ENCODE results near the gene CCSAP. TPM values are rescaled to one million over a fixed set of nuclear protein-coding genes. Genes with fewer than 3 reads are reported as not detected.

CCSAP gene
- total and polyA plus RNA-seq, 11 donors, result 0.94 to 6.2 (median 2.5) TPM

- DNase-seq, result no peak
- Histone ChIP-seq H3K27ac (no peak overlapping the region), H3K4me1 (peaks cover 0 to 7% (median 0%) of the 10 kb centered on the region in 12 donors), H3K9me3 (no peaks in the 10 kb centered on the region), H3K4me3 (no peak overlapping the region), H3K36me3 (peaks cover 6 to 100% (median 78%) of the 10 kb centered on the region in 9 donors), H3K27me3 (no peaks in the 10 kb centered on the region)
- WGBS, 4 donors, result 92 to 94% (median 94%) methylated on average over 4 of the region's 4 CpGs
- ATAC-seq, result no peak
- TF ChIP-seq CTCF (IDR thresholded peaks at IDR 0.05), result no peak
- no peak for TF ChIP-seq POLR2A (IDR thresholded peaks at IDR 0.05)
- intact Hi-C loops (cut with DNase I), result no loop called here
These were observed 39.0 kb downstream of the CCSAP start for GRCh38 chr1:229303855-229304254.

DNA sequence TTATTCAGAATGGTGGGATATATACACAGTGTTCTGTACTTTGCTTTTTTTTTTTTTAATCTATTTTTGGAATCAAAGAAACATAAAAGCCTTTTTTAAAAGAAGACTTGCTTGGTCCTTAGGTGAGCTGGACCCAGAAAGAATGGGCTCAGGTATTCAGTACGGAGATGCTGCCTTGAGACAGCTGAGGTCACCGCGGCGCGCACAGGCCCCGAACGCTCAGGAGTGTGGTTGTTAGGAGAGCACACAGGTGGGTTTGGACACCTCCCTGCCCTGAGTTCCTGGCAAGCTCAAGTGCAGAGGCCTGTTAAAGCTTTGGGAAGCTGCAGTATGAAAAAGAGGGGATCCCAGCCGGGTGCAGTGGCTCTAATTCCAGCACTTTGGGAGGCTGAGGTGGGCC is 40.1 kb downstream of the CCSAP start:
- Histone ChIP-seq H3K27ac (no peak overlapping the region), H3K9me3 (no peaks in the 10 kb centered on the region), H3K27me3 (no peaks in the 10 kb centered on the region), H3K4me3 (no peak overlapping the region), H3K36me3 (peaks cover 6 to 100% (median 74%) of the 10 kb centered on the region in 9 donors), H3K4me1 (peaks cover 0 to 7% (median 0%) of the 10 kb centered on the region in 12 donors)
- DNase-seq, result no peak
- 94 to 97% (median 96%) methylated on average over 8 of the region's 8 CpGs for WGBS, 4 donors
- intact Hi-C loops (cut with DNase I), result no loop called here
- TF ChIP-seq POLR2A (IDR thresholded peaks at IDR 0.05), result no peak
- no peak for TF ChIP-seq CTCF (IDR thresholded peaks at IDR 0.05)
- no peak for ATAC-seq

GRCh38 chr1:229300099-229300757 is 42.6 kb downstream of the CCSAP start:
- Histone ChIP-seq H3K36me3 (peaks cover 6 to 96% (median 81%) of the 10 kb centered on the region in 9 donors), H3K9me3 (no peaks in the 10 kb centered on the region), H3K27me3 (no peaks in the 10 kb centered on the region), H3K27ac (no peak overlapping the region), H3K4me3 (no peak overlapping the region), H3K4me1 (peaks cover 0 to 13% (median 5%) of the 10 kb centered on the region in 12 donors)
- DNase-seq (no peak), ATAC-seq (no peak)
- WGBS, 4 donors, result 85 to 93% (median 89%) methylated on average over 6 of the region's 6 CpGs
- intact Hi-C loops (cut with DNase I), result no loop called here
- TF ChIP-seq CTCF (IDR thresholded peaks at IDR 0.05) (no peak), POLR2A (IDR thresholded peaks at IDR 0.05) (no peak)

DNA sequence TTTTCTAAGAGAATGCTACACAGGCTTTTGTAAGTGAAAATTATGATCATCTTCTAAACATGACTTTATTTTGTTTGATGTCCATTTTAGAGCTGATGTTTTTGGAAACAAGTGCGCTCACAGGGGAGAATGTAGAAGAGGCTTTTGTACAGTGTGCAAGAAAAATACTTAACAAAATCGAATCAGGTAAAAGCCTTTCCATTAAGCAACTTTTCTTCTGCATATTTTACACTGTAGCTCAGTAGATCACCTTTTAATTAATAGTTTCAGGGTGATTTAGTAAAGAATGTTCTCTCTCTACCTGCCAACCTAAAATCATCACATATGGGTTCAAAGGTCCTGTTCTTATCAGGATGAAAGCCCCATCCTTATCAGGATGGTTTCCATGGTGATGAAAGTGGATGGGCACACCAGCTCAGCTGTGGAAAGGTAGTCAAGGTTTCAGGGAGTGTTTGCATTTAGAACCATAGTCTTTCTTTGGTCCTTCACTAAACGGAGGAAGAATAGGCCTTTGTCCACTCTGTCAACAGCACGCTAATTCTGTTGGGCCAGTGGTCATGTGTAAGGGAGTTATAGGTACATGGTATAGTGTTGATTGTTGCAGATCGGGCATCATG is 43.9 kb downstream of the CCSAP start:
- TF ChIP-seq CTCF (IDR thresholded peaks at IDR 0.05), result no peak
- TF ChIP-seq POLR2A (IDR thresholded peaks at IDR 0.05), result no peak
- Histone ChIP-seq H3K36me3 (peaks cover 6 to 84% (median 68%) of the 10 kb centered on the region in 9 donors), H3K4me1 (peaks cover 0 to 13% (median 5%) of the 10 kb centered on the region in 12 donors), H3K4me3 (no peak overlapping the region), H3K27me3 (no peaks in the 10 kb centered on the region), H3K9me3 (no peaks in the 10 kb centered on the region), H3K27ac (no peak overlapping the region)
- DNase-seq, result no peak
- ATAC-seq, result no peak
- intact Hi-C loops (cut with DNase I), result no loop called here
- WGBS, 4 donors, result 92 to 96% (median 94%) methylated on average over 5 of the region's 5 CpGs
